HT1080 (cell line): ENCODE data around the gene FIBCD1. TPM values are rescaled to one million over a fixed set of nuclear protein-coding genes. Genes with fewer than 3 reads are reported as not detected.

Experiments used
- DNase-seq: peaks from one replicate; pipeline ENCODE4 v3.0.0-alpha.2; 2015; ENCODE audit warnings: low read depth
- polyA plus RNA-seq, 2 experiments: library from polyadenylated mRNA; depleted of rRNA; stranded (reverse); fragments of >200 nt; gene quantifications; 2 replicates each; pipeline ENCODE4 v1.2.3, GENCODE V29; 2015
- total RNA-seq: library from RNA; depleted of rRNA; stranded (reverse); fragments of >200 nt; shearing (Covaris generic); gene quantifications from 2 replicates; pipeline ENCODE4 v1.2.3, GENCODE V29; 2014; rRNA removed

Gene FIBCD1
- 11.6 TPM in 2 replicates for total RNA-seq
- 0.37 TPM in 2 replicates for polyA plus RNA-seq (2015; cell fraction: cytosol; rRNA removed)
- polyA plus RNA-seq (2015; cell fraction: nucleus; rRNA removed): 0.41 and 0.47 TPM in 2 replicates

DNA sequence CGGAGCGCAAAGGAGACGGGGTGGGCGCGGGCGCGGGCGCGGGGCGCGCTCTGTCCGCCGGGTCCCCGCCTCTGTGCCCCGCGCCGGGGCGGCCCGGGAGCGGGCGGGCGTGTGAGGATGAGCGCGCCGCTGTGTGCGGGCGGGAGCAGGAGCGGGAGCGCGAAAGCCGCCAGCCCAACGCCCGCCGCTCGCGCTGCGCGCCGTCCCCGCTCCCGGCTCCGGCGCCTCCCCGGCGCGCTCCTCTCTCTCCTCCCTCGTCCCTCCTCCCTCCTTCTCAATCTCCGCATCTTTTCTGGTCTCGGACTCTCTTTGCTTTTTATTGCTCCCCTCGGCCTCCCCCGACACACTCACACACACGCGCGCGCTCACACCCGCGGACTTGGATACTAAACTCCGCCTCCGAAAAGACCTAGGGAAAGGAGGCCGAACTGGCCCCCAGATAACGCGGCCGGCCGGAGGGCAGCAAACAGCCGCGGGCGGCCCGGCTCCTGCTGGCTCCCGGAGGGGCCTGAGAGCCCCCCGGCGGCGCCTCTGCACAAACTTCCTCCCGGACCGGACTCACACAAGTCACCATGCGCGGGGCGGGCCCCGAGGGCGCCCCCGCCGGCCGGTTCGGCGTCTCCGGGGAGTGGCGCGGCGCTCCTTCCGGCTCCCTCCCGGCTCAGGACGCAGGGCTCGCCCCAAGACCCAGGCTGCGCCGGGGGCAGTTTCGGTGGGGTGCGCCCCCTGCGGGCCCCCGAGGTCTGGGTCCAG, at the start of gene FIBCD1:
Gene FIBCD1, minus strand, starts transcription at position 596 of the 753 bp plus-strand sequence. CDS start 640 bp downstream, outside the sequence.
- DNase-seq: peak; percentile 56

DNA sequence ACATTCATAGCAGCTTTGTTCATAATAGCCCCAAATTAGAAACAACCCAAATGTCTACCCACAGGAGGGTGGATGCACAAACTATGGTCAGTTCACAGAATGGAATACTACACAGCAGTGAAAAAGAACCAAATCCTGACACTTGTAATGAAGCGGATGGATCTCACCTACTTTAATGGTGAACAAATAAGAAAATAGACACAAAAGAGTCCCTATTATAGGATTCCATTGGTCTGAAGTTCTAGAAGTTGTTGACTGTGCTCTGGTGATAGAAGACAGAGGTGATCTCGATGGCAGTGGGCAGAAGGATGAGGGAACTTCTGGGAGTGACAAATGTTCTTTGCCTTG, 49.3 kb upstream of the FIBCD1 start:
- no peak for DNase-seq

- DNase-seq: no peak
Observed at GRCh38 chr9:130987738-130988399, 48.8 kb upstream of the FIBCD1 start.

DNA sequence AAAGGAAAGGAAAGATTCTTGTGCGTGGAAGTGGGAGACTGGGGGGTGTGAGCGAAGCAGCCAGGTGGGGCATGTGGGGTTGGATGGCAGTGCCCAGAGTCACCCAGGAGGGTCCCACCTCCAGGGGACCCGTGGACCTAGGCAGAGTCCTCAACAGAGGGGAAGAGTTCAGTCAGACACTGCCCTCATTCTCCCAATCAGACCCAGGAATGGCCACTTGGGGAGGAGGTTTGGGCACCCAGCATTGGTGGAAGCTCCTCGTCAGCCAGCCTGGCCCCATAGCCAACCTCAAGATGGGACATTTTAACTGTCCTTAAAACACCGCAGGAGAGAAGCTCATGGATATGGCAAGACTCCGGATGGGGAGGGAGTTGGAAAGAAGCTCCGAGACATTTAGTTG, 48.0 kb upstream of the FIBCD1 start:
- no peak for DNase-seq

GRCh38 chr9:130986356-130986965, 47.4 kb upstream of the FIBCD1 start:
- DNase-seq: no peak

DNA sequence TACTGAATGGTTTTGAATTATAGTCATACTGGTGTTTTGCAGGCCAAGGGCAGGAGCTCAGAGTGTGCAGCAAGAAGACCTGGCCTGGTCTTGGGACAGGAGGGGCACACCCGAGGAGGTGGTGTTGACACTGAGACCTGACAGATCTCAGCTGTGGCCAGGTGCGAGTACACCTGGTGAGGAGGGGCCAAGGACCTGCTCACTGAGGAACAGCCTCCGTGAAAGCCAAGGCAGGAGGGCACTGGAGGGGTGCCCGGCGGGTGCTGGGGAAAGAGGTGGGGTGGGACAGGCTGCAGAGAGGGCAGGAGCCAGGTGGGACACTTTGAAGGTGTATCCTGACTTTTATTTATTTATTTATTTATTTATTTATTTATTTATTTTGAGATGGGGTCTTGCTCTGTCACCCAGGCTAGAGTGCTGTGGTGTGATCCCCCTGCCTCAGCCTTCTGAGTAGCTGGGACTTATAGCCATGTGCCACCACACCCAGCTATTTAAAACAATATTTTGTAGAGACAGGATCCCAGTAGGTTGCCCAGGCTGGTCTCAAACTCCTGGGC, 46.6 kb upstream of the FIBCD1 start:
- DNase-seq: no peak

- DNase-seq: no peak
Observed at GRCh38 chr9:130985029-130985428, 46.0 kb upstream of the FIBCD1 start.

- DNase-seq: no peak
Observed at GRCh38 chr9:130984521-130984920, 45.5 kb upstream of the FIBCD1 start.

DNA sequence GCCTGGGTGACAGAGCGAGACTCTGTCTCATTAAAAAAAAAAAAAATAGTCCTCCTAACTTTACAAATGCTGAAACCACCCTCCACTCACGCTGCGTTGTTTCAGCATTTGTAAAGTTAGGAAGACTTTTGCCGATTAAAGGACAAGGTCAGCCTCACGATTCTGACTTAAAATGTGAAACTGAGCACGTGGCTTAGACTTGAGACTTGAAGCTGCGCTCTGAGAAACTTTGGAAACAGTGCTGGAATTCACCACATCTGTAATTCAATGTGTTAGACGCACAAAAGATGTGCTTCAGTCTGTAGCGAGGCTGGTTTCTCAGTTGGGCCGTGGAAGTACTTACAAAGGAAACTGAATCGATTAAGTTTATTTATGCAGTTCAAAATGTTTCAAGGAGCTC, 44.9 kb upstream of the FIBCD1 start:
- no peak for DNase-seq

DNA sequence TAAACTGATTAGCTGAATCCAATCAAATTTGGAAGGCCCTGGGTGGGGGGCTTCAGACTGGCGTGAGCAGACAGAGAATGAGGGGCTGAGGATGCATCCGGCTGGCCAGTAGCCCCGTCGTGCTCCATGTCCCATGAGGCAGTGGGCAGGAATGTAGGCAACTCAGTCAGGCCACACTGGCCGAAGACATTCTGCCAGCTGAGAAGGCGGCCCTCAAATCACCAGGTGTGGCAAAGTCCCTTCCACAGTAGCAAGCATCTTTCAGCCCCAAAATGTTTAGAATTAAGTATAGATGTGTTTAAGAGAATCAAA, 44.3 kb upstream of the FIBCD1 start:
- no peak for DNase-seq

DNA sequence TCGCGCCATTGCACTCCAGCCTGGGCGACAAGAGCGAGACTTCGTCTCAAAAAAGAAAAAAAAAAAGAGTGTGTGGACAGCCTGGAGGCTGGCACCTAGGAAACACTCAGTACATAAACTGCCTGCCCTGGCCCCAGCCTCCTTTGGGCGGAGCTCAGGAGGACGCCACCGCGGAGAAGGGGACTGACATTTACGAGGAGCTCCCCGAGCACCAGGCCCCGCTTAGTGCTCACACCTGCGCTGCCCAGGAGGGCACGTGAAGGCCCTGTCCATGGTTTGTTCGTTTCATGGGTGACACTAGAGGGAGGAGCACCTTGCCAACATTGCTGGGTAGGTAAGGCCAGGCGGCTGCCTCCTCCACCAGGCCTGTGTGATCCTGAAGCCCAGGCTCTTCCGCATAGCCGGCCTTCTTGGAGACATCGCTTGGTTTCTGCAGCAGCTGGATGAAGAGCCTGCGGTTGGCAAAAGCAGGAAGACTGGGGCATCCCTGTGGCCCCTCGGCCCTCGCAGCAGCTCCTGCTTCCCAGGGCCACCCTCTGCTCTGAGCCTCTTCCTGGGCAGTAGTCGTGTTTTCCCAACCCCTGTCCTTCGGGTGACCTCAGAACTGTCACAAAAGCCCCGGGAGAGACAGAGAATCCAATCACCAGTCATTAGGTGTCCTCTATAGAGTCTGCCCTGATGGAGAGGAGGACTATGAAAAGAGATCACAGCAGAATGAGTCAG, 43.8 kb upstream of the FIBCD1 start:
- no peak for DNase-seq

DNA sequence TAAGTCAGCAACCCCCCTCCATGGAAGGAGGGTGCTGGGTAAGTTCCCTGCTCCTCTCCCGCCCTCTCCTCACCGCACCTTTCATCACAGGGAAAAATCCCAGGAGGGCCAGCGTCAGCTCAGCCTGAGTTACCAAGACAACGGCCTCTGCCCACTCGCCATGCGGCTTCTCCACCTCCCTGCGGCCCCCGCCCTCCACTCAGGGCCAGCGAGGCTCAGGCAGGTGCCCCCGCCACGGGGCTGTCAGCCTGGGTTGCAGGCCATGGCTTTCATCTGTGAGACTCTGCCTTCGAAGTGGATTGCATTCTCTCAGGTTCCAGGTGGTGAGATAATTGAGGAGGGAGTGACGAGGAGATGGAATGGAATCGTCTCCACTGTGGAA, 42.7 kb upstream of the FIBCD1 start:
- DNase-seq: no peak

- DNase-seq: no peak
Observed at GRCh38 chr9:130981002-130981755, 42.1 kb upstream of the FIBCD1 start.

GRCh38 chr9:130980526-130980925, 41.5 kb upstream of the FIBCD1 start:
- DNase-seq: no peak

GRCh38 chr9:130979591-130980385, 40.7 kb upstream of the FIBCD1 start:
- no peak for DNase-seq

GRCh38 chr9:130977811-130978221, 38.8 kb upstream of the FIBCD1 start:
- no peak for DNase-seq

GRCh38 chr9:130975932-130976841, 37.1 kb upstream of the FIBCD1 start:
- no peak for DNase-seq

DNA sequence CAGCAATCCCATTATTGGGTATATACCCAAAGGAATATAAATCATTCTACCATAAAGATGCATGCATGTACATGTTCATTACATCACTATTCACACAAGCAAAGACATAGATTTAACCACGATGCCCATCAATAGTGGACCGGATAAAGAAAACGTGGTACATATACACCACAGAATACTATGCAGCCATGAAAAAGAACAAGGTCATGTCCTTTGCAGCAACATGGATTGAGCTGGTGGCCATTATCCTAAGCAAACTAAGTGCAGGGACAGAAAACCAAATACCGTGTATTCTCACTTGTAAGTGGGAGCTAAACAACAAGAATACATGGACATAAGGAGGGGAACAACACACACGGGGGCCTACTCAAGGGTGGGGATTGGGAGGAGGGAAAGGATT, 36.1 kb upstream of the FIBCD1 start:
- no peak for DNase-seq

DNA sequence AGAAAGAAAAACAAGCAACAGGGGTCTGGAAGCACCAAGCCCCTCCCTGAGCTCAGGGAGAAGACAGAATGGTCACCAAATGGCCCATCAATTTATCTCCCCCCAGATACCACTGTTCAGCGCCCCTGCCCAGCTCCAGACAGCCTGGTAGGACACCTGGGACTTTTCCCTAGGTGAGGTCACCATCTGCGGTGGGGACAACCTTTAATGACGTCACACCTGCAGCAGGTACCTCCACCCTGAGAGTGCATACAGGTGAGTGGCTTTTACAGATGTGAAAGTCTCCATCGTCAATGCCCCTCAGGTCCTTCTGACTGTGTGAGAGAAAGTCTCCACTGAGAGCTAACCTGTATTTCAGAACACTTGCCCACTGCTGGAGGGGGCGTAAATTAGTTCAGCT, 35.6 kb upstream of the FIBCD1 start:
- DNase-seq: no peak
